Panc1 (cell line): ENCODE data around the gene CANT1. TPM values are rescaled to one million over a fixed set of nuclear protein-coding genes. Genes with fewer than 3 reads are reported as not detected.

ENCODE experiments used
- ATAC-seq: fragments of 200-7000 bp; cut with Tn5 transposase; 2 replicates; pipeline ENCODE4 v1.9.1; 2020; ENCODE audit warnings: mild to moderate bottlenecking, moderate library complexity
- BruUV-seq: library from RNA; stranded (reverse); fragments of 400-500 nt; replicated peaks from 2 replicates; lab custom pipeline; 2021; lab: Mats Ljungman, UMichigan
- CTCF ChIA-PET: fragments of 300-600 bp; sonication (Branson Sonifier 250); formaldehyde crosslinking; loops from one replicate; lab custom pipeline; 2022; ENCODE audit warnings: antibody characterized with exemption; lab: Charles Lee
- POLR2A ChIA-PET: fragments of 300-600 bp; sonication (Branson Sonifier 250); formaldehyde crosslinking; loops from one replicate; lab custom pipeline; 2022; ENCODE audit warnings: antibody characterized with exemption; lab: Charles Lee
- DNase-seq: peaks from one replicate; pipeline ENCODE4 v3.0.0-alpha.2; 2010; ENCODE audit warnings: low read depth, low spot score
- H3K27ac ChIP-seq: 2 replicates; pipeline ENCODE4 v1.5.1; 2011; ENCODE audit warnings: mild to moderate bottlenecking, low read length, inconsistent platforms
- H3K27me3 ChIP-seq: fragments of 200-500 bp; sonication (Bioruptor generic); 2 replicates; pipeline ENCODE4 v1.6.0; 2014; ENCODE audit warnings: low read length, inconsistent platforms; ENCODE audit not compliant: control insufficient read depth, insufficient read depth
- H3K36me3 ChIP-seq: fragments of 200-500 bp; sonication (Bioruptor generic); 2 replicates; pipeline ENCODE4 v1.5.1; 2014; ENCODE audit warnings: inconsistent platforms, mild to moderate bottlenecking, low read length, moderate library complexity; ENCODE audit not compliant: control insufficient read depth, insufficient read depth
- H3K4me1 ChIP-seq: 2 replicates; pipeline ENCODE4 v1.5.1; 2011; ENCODE audit warnings: inconsistent platforms, mild to moderate bottlenecking, low read length, moderate library complexity; ENCODE audit not compliant: control insufficient read depth, insufficient read depth
- H3K4me3 ChIP-seq, 2 experiments: 2 replicates each; pipeline ENCODE4 v1.5.1; 2011 to 2012; ENCODE audit warnings: low read depth in 2 of 2, low read length in 2 of 2, mild to moderate bottlenecking in 2 of 2, inconsistent platforms in 1 of 2, moderate library complexity in 1 of 2
- H3K9me3 ChIP-seq: fragments of 200-500 bp; sonication (Bioruptor generic); 2 replicates; pipeline ENCODE4 v1.5.1; 2014; ENCODE audit warnings: low read depth, mild to moderate bottlenecking, inconsistent platforms, low read length, moderate library complexity; ENCODE audit not compliant: control insufficient read depth, insufficient read depth
- POLR2AphosphoS5 ChIP-seq: IDR thresholded peaks from 2 replicates; pipeline ENCODE4 v1.6.1; 2012; ENCODE audit warnings: mild to moderate bottlenecking, low read depth, low read length, moderate library complexity
- SIN3A ChIP-seq: IDR thresholded peaks from 2 replicates; pipeline ENCODE4 v1.6.1; 2012; ENCODE audit warnings: low read depth, mild to moderate bottlenecking, low read length, moderate library complexity, borderline replicate concordance; ENCODE audit not compliant: insufficient read depth
- TCF7L2 ChIP-seq: IDR thresholded peaks from 2 replicates; pipeline ENCODE4 v1.6.1; 2011; ENCODE audit warnings: mild to moderate bottlenecking, low read depth, low read length, inconsistent platforms
- in situ Hi-C: cut with HindIII; loops from 2 replicates; pipeline ENCODE4 v1.10.0; 2016; ENCODE audit warnings: low sequenced_read_pairs, low pct_unique_long_range_greater_than_20kb
- intact Hi-C: fragments of 100-400 bp; cut with micrococcal nuclease; formaldehyde crosslinking; loops from one replicate; pipeline ENCODE4 v1.10.0; 2022; ENCODE audit not compliant: unreplicated experiment
- total RNA-seq: library from RNA; stranded (reverse); gene quantifications from one replicate; pipeline ENCODE4 v1.2.1, GENCODE V29; 2021; ENCODE audit not compliant: unreplicated experiment
- TF ChIP-seq, protein P1 (sequence below), 2 experiments: IDR thresholded peaks; 2 replicates each; pipeline ENCODE4 v1.6.1; 2011 to 2012; ENCODE audit warnings: low read depth in 2 of 2, control low read depth in 1 of 2, low read length in 1 of 2, mild to moderate bottlenecking in 1 of 2, moderate library complexity in 1 of 2; ENCODE audit not compliant: insufficient read depth in 1 of 2
- TF ChIP-seq, protein P2 (sequence below): fragments of 450-650 bp; IDR thresholded peaks from 2 replicates; pipeline ENCODE4 v1.5.1; 2017; ENCODE audit warnings: mild to moderate bottlenecking

CANT1 gene
- total RNA-seq, 1 experiment from 2014 or later, result 160 TPM

DNA sequence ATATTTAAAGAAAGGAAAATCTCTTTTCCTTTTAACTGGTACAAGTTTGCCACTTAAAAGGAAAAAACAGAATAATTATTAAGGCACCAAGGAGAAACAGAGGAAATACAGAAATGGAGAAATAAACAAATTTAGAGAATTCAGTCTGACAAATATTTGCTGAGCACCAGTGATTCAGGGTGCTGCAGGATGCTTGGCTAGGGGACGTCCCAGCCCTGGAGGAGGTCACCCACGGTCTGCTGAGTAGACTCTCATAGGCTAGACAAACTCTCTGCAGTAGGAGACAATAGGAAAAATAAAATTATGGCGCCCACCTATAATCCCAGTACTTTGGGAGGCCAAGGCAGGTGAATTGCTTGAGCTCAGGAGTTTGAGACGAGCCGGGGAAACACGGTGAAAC lies 30.3 kb upstream of the CANT1 start:
- no TSS peak for BruUV-seq
- H3K4me3 ChIP-seq, result no peak overlapping the region
- H3K4me1 ChIP-seq, result no peaks in the 10 kb centered on the region
- ChIA-PET CTCF (no interaction called here), POLR2A (interaction anchor here (0.6 kb wide), 1 partner anchor 31 kb away, joined by 3 read pairs; no protein-coding TSS in a partner anchor)
- in situ Hi-C loops (no loop called here), intact Hi-C loops (no loop called here)
- H3K27ac ChIP-seq, result no peak overlapping the region
- TF ChIP-seq, protein P1, sequence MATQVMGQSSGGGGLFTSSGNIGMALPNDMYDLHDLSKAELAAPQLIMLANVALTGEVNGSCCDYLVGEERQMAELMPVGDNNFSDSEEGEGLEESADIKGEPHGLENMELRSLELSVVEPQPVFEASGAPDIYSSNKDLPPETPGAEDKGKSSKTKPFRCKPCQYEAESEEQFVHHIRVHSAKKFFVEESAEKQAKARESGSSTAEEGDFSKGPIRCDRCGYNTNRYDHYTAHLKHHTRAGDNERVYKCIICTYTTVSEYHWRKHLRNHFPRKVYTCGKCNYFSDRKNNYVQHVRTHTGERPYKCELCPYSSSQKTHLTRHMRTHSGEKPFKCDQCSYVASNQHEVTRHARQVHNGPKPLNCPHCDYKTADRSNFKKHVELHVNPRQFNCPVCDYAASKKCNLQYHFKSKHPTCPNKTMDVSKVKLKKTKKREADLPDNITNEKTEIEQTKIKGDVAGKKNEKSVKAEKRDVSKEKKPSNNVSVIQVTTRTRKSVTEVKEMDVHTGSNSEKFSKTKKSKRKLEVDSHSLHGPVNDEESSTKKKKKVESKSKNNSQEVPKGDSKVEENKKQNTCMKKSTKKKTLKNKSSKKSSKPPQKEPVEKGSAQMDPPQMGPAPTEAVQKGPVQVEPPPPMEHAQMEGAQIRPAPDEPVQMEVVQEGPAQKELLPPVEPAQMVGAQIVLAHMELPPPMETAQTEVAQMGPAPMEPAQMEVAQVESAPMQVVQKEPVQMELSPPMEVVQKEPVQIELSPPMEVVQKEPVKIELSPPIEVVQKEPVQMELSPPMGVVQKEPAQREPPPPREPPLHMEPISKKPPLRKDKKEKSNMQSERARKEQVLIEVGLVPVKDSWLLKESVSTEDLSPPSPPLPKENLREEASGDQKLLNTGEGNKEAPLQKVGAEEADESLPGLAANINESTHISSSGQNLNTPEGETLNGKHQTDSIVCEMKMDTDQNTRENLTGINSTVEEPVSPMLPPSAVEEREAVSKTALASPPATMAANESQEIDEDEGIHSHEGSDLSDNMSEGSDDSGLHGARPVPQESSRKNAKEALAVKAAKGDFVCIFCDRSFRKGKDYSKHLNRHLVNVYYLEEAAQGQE (IDR thresholded peaks at IDR 0.05; ENCODE audit: insufficient read depth in 1 of 2, low read depth in 2 of 2, low read length in 1 of 2), result no peak
- TF ChIP-seq TCF7L2 (no peak), SIN3A (no peak), POLR2AphosphoS5 (no peak)
- TF ChIP-seq, protein P2, sequence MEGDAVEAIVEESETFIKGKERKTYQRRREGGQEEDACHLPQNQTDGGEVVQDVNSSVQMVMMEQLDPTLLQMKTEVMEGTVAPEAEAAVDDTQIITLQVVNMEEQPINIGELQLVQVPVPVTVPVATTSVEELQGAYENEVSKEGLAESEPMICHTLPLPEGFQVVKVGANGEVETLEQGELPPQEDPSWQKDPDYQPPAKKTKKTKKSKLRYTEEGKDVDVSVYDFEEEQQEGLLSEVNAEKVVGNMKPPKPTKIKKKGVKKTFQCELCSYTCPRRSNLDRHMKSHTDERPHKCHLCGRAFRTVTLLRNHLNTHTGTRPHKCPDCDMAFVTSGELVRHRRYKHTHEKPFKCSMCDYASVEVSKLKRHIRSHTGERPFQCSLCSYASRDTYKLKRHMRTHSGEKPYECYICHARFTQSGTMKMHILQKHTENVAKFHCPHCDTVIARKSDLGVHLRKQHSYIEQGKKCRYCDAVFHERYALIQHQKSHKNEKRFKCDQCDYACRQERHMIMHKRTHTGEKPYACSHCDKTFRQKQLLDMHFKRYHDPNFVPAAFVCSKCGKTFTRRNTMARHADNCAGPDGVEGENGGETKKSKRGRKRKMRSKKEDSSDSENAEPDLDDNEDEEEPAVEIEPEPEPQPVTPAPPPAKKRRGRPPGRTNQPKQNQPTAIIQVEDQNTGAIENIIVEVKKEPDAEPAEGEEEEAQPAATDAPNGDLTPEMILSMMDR, result no peak
- H3K36me3 ChIP-seq, result no peaks in the 10 kb centered on the region
- no peaks in the 10 kb centered on the region for H3K9me3 ChIP-seq
- DNase-seq (no peak), ATAC-seq (no peak)
- no peaks in the 10 kb centered on the region; the same call in 1 of the 2 replicates for H3K27me3 ChIP-seq

DNA sequence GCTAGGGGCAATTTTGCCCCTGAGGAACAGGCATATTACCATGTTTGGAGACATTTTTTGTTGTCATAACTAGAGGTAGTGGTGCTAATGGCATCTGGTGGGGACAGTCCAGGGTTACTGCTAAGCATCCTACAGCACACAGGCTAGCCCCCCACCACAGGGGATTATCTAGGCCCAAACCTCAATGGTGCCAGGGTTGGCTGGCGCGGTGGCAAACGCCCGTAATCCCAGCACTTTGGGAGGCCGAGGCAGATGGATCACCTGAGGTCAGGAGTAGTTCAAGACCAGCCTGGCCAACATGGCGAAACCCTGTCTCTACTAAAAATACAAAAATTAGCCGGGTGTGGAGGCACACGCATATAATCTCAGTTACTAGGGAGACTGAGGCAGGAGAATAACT lies 29.6 kb upstream of the CANT1 start:
- ATAC-seq (no peak), DNase-seq (no peak)
- POLR2A ChIA-PET, result no interaction called here
- no peaks in the 10 kb centered on the region for H3K9me3 ChIP-seq
- no peak overlapping the region for H3K4me3 ChIP-seq
- CTCF ChIA-PET, result no interaction called here
- H3K27me3 ChIP-seq, result no peaks in the 10 kb centered on the region
- no peak overlapping the region for H3K27ac ChIP-seq
- TF ChIP-seq SIN3A (no peak), TCF7L2 (no peak), POLR2AphosphoS5 (no peak)
- TF ChIP-seq, protein P2, result no peak
- TF ChIP-seq, protein P1 (IDR thresholded peaks at IDR 0.05; ENCODE audit: insufficient read depth in 1 of 2, low read depth in 2 of 2, low read length in 1 of 2), result no peak
- in situ Hi-C loops, result no loop called here
- H3K36me3 ChIP-seq, result no peaks in the 10 kb centered on the region
- H3K4me1 ChIP-seq, result 0 out of 2 replicates have a peak, but pooled peaks cover 5% of the 10 kb centered on the region
- BruUV-seq, result no TSS peak
- intact Hi-C loops, result no loop called here
